K562 (cell line): ENCODE data around the gene ZNF300. TPM values are rescaled to one million over a fixed set of nuclear protein-coding genes. Genes with fewer than 3 reads are reported as not detected.

Experiments
- ESRRA ChIP-seq: fragments of 450-650 bp; IDR thresholded peaks from 2 replicates; pipeline ENCODE4 v1.6.1; 2014; ENCODE audit warnings: low read depth, mild to moderate bottlenecking, moderate library complexity, borderline replicate concordance
- FOXA3 ChIP-seq, 2 experiments: fragments of 450-650 bp in 1 of 2; sonication (generic) in 1 of 2; formaldehyde crosslinking; IDR thresholded peaks in 1 of 2; conservative IDR thresholded peaks in 1 of 2; 2 replicates each; pipeline versions ENCODE4 v1.4.0 to v1.8.0; 2020 to 2022; ENCODE audit warnings: mild to moderate bottlenecking in 2 of 2, missing genetic modification reagents in 1 of 2
- polyA plus RNA-seq, 8 experiments: library from polyadenylated mRNA; depleted of rRNA in 4 of 8; stranded (reverse) in 5 of 8; unstranded in 3 of 8; fragments of >200 nt; fragmentation: Nextera tagmentation in 2 of 8; fragmentation: Illumina TruSeq in 1 of 8; extraction: Ambion mirVana in 2 of 8; extraction: Trizol in 1 of 8; gene quantifications; 2 replicates each; pipeline versions ENCODE4 v1.2.1 to v1.2.3, GENCODE V29; 2011 to 2014; ENCODE audit warnings: inconsistent platforms in 1 of 8, missing spikeins in 1 of 8
- total RNA-seq, 7 experiments: library from RNA; depleted of rRNA in 6 of 7; stranded (reverse); fragments of >200 nt in 6 of 7; fragmentation: Illumina TruSeq in 2 of 7; extraction: Trizol in 2 of 7; gene quantifications; 2 replicates each; pipeline versions ENCODE4 v1.2.1 to v1.2.3, GENCODE V29; 2011 to 2021; ENCODE audit warnings: low replicate concordance in 1 of 7
- TF ChIP-seq, protein P1 (sequence below): fragments of 200-600 bp; sonication (generic); IDR thresholded peaks from one replicate; pipeline ENCODE4 v1.6.1; 2012; ENCODE audit warnings: mild to moderate bottlenecking, low read depth, low read length, inconsistent platforms

Gene ZNF300
- total and polyA plus RNA-seq, 9 of the 15 experiments (the other 6 are each of a cell fraction or from before 2014, with no cell fraction given): 4.4 to 13.2 (median 11.1) TPM

DNA sequence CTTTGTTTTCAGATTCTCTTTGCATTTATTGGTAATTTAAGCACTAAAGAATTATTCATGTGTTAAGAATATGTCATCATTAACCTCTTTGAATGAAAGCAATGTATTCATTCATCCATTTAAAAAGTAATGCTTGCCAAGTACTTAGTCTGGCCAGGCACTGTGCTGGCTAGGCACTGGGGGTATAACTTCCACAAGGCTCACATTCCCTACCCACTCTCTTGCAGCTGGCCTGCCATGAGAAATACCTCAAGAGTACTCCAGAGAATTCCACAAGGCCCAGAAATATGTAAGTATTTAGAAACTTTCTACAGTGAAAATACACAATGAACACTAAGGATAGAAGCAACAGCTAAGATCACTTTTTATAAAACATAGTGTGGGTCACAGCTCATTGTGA lies 25.4 kb downstream of the ZNF300 start (continued):
- TF ChIP-seq, protein P1, sequence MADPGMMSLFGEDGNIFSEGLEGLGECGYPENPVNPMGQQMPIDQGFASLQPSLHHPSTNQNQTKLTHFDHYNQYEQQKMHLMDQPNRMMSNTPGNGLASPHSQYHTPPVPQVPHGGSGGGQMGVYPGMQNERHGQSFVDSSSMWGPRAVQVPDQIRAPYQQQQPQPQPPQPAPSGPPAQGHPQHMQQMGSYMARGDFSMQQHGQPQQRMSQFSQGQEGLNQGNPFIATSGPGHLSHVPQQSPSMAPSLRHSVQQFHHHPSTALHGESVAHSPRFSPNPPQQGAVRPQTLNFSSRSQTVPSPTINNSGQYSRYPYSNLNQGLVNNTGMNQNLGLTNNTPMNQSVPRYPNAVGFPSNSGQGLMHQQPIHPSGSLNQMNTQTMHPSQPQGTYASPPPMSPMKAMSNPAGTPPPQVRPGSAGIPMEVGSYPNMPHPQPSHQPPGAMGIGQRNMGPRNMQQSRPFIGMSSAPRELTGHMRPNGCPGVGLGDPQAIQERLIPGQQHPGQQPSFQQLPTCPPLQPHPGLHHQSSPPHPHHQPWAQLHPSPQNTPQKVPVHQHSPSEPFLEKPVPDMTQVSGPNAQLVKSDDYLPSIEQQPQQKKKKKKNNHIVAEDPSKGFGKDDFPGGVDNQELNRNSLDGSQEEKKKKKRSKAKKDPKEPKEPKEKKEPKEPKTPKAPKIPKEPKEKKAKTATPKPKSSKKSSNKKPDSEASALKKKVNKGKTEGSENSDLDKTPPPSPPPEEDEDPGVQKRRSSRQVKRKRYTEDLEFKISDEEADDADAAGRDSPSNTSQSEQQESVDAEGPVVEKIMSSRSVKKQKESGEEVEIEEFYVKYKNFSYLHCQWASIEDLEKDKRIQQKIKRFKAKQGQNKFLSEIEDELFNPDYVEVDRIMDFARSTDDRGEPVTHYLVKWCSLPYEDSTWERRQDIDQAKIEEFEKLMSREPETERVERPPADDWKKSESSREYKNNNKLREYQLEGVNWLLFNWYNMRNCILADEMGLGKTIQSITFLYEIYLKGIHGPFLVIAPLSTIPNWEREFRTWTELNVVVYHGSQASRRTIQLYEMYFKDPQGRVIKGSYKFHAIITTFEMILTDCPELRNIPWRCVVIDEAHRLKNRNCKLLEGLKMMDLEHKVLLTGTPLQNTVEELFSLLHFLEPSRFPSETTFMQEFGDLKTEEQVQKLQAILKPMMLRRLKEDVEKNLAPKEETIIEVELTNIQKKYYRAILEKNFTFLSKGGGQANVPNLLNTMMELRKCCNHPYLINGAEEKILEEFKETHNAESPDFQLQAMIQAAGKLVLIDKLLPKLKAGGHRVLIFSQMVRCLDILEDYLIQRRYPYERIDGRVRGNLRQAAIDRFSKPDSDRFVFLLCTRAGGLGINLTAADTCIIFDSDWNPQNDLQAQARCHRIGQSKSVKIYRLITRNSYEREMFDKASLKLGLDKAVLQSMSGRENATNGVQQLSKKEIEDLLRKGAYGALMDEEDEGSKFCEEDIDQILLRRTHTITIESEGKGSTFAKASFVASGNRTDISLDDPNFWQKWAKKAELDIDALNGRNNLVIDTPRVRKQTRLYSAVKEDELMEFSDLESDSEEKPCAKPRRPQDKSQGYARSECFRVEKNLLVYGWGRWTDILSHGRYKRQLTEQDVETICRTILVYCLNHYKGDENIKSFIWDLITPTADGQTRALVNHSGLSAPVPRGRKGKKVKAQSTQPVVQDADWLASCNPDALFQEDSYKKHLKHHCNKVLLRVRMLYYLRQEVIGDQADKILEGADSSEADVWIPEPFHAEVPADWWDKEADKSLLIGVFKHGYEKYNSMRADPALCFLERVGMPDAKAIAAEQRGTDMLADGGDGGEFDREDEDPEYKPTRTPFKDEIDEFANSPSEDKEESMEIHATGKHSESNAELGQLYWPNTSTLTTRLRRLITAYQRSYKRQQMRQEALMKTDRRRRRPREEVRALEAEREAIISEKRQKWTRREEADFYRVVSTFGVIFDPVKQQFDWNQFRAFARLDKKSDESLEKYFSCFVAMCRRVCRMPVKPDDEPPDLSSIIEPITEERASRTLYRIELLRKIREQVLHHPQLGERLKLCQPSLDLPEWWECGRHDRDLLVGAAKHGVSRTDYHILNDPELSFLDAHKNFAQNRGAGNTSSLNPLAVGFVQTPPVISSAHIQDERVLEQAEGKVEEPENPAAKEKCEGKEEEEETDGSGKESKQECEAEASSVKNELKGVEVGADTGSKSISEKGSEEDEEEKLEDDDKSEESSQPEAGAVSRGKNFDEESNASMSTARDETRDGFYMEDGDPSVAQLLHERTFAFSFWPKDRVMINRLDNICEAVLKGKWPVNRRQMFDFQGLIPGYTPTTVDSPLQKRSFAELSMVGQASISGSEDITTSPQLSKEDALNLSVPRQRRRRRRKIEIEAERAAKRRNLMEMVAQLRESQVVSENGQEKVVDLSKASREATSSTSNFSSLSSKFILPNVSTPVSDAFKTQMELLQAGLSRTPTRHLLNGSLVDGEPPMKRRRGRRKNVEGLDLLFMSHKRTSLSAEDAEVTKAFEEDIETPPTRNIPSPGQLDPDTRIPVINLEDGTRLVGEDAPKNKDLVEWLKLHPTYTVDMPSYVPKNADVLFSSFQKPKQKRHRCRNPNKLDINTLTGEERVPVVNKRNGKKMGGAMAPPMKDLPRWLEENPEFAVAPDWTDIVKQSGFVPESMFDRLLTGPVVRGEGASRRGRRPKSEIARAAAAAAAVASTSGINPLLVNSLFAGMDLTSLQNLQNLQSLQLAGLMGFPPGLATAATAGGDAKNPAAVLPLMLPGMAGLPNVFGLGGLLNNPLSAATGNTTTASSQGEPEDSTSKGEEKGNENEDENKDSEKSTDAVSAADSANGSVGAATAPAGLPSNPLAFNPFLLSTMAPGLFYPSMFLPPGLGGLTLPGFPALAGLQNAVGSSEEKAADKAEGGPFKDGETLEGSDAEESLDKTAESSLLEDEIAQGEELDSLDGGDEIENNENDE: no peak
- TF ChIP-seq ESRRA (no peak), FOXA3 (CRISPR knock-in tag; conservative IDR thresholded peaks at IDR 0.05 in 1 of 2, IDR thresholded peaks at IDR 0.05 in 1 of 2) (no peak)
